NT2/D1 (cell line): Measurements from ENCODE around the gene PPIP5K2.

Source experiments
- DNase-seq: peaks from one replicate; pipeline ENCODE4 v3.0.0-alpha.2; 2011; ENCODE audit warnings: low read depth, low spot score
- H3K27me3 ChIP-seq: 2 replicates; pipeline ENCODE4 v1.6.0; 2011; ENCODE audit warnings: mild to moderate bottlenecking; ENCODE audit not compliant: insufficient read length, insufficient read depth
- H3K36me3 ChIP-seq: 2 replicates; pipeline ENCODE4 v1.6.1; 2011; ENCODE audit warnings: mild to moderate bottlenecking, low read length, mixed read lengths; ENCODE audit not compliant: insufficient read depth, insufficient read length
- H3K4me1 ChIP-seq: 2 replicates; pipeline ENCODE4 v1.5.1; 2011; ENCODE audit not compliant: insufficient read depth, insufficient read length
- H3K4me3 ChIP-seq: 2 replicates; pipeline ENCODE4 v1.5.1; 2011; ENCODE audit warnings: low read depth; ENCODE audit not compliant: insufficient read length
- H3K9ac ChIP-seq: 2 replicates; pipeline ENCODE4 v1.6.0; 2011; ENCODE audit warnings: low read depth; ENCODE audit not compliant: insufficient read length
- H3K9me3 ChIP-seq: 2 replicates; pipeline ENCODE4 v1.5.1; 2011; ENCODE audit warnings: mild to moderate bottlenecking, low read length; ENCODE audit not compliant: insufficient read depth
- SUZ12 ChIP-seq: IDR thresholded peaks from 2 replicates; pipeline ENCODE4 v1.6.1; 2011; ENCODE audit not compliant: insufficient read length, insufficient read depth; ENCODE audit errors: extremely low read depth
- YY1 ChIP-seq: IDR thresholded peaks from 2 replicates; pipeline ENCODE4 v1.6.1; 2011; ENCODE audit not compliant: insufficient read length, insufficient read depth
- ZNF274 ChIP-seq: IDR thresholded peaks from 2 replicates; pipeline ENCODE4 v1.6.1; 2011; ENCODE audit warnings: mild to moderate bottlenecking, low read depth, low read length

The PPIP5K2 gene

GRCh38 chr5:103228588-103228987 is 108.5 kb downstream of the PPIP5K2 start:
- Histone ChIP-seq H3K36me3 (no peaks in the 10 kb centered on the region), H3K4me3 (no peak overlapping the region)
- DNase-seq: no peak

GRCh38 chr5:103232393-103232999 is 112.4 kb downstream of the PPIP5K2 start:
- no peak overlapping the region for H3K9ac ChIP-seq
- H3K9me3 ChIP-seq: no peaks in the 10 kb centered on the region
- DNase-seq: no peak
- H3K27me3 ChIP-seq: no peaks in the 10 kb centered on the region
- no peak for TF ChIP-seq ZNF274
- no peak for TF ChIP-seq YY1
- H3K36me3 ChIP-seq: no peaks in the 10 kb centered on the region
- H3K4me1 ChIP-seq: no peaks in the 10 kb centered on the region
- H3K4me3 ChIP-seq: no peak overlapping the region

More at GRCh38 chr5:103228588-103228987, 108.5 kb downstream of the PPIP5K2 start:
- Histone ChIP-seq H3K9me3 (no peaks in the 10 kb centered on the region), H3K9ac (no peak overlapping the region), H3K27me3 (no peaks in the 10 kb centered on the region), H3K4me1 (peaks cover 2% of the 10 kb centered on the region)
- TF ChIP-seq YY1: no peak
- TF ChIP-seq SUZ12: no peak
- no peak for TF ChIP-seq ZNF274

DNA sequence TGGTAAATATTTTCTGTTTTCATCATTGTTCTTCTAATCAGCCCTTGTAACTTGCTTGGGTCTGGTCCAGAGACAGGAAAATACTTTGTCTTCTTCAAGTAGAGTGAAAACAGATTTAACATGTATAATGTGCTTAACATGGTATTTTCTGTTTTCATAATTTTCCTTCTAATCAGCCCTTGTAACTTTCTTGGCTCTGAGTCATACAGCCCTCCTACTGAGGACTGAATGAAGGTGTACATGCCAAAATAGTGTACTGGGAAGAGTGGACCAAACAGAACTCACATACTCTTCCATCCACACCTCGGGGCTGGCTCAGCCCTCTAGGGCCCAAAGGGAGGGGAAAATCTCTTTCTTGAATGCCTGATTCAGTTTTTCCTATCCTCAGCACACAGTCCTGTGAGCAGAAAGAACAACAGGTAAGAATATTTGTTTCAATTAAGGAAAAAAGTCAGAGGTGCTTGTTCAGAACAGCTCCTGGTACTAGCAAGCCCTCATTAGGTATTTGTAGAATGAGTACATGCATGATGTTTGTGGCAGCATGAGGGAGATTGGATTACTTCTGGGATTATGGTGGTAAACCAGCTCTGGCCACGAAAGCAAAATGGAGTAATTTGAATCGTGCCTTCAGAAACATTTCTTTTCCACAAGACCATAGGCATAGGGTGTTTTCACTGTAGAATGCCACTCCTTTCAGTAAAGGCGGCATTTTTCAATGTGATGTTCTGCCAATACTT is 114.3 kb downstream of the PPIP5K2 start:
- TF ChIP-seq SUZ12 (no peak), ZNF274 (no peak), YY1 (no peak)
- Histone ChIP-seq H3K36me3 (no peaks in the 10 kb centered on the region), H3K4me1 (no peaks in the 10 kb centered on the region), H3K27me3 (no peaks in the 10 kb centered on the region), H3K9me3 (no peaks in the 10 kb centered on the region; the same call in 1 of the 2 replicates), H3K9ac (no peak overlapping the region), H3K4me3 (no peak overlapping the region)
- no peak for DNase-seq

DNA sequence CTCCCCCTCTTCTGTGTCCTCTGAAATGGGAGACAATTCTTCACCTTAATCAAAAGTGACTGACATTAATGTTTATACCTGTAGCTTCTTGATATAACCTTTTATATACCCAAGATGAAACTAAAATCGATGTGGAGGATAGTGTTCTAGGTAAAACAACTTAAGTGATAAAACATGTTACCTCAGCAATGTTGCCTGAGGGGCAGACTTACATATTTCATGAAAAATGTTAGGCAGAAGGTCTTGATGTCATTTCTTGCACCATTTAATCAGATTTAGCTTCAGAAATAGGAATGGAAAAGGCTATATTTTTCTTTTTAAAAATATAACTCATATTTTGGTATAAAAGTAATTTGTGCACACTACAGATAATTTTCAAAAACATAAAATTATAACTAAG is 115.8 kb downstream of the PPIP5K2 start:
- H3K36me3 ChIP-seq: no peaks in the 10 kb centered on the region
- H3K9me3 ChIP-seq: no peaks in the 10 kb centered on the region; the same call in 1 of the 2 replicates
- H3K27me3 ChIP-seq: no peaks in the 10 kb centered on the region
- no peak overlapping the region for H3K9ac ChIP-seq
- no peaks in the 10 kb centered on the region for H3K4me1 ChIP-seq
- no peak for DNase-seq
- TF ChIP-seq ZNF274 (no peak), YY1 (no peak), SUZ12 (no peak)
- no peak overlapping the region for H3K4me3 ChIP-seq

- Histone ChIP-seq H3K36me3 (no peaks in the 10 kb centered on the region), H3K9ac (no peak overlapping the region), H3K9me3 (no peaks in the 10 kb centered on the region; the same call in 1 of the 2 replicates), H3K27me3 (no peaks in the 10 kb centered on the region), H3K4me3 (no peak overlapping the region), H3K4me1 (no peaks in the 10 kb centered on the region)
- no peak for TF ChIP-seq SUZ12
- no peak for TF ChIP-seq ZNF274
- no peak for TF ChIP-seq YY1
- DNase-seq: no peak
Observed at GRCh38 chr5:103237778-103238177, 117.7 kb downstream of the PPIP5K2 start.

DNA sequence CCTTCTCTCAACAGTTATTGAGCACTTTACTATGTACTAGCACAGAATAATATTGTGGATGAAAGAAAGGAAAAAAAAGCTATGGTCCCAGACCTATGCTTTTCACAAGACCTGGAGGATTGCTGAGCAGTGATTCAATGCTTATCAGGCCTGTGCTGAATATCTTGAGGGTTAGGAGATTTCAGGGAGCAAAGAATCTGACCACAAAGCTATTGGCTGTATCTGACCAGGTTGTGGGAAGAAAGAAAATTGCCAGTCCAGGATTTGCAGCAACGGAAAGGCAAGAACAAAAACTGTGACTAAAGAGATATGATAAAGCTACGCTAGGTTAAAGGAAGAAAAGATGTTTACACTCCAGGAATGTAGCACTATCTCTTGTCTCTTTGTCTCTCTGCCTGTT is 123.6 kb downstream of the PPIP5K2 start:
- Histone ChIP-seq H3K4me3 (no peak overlapping the region), H3K9me3 (no peaks in the 10 kb centered on the region; the same call in 1 of the 2 replicates), H3K36me3 (no peaks in the 10 kb centered on the region), H3K27me3 (no peaks in the 10 kb centered on the region), H3K9ac (no peak overlapping the region), H3K4me1 (no peaks in the 10 kb centered on the region)
- no peak for DNase-seq
- TF ChIP-seq SUZ12 (no peak), YY1 (no peak), ZNF274 (no peak)

DNA sequence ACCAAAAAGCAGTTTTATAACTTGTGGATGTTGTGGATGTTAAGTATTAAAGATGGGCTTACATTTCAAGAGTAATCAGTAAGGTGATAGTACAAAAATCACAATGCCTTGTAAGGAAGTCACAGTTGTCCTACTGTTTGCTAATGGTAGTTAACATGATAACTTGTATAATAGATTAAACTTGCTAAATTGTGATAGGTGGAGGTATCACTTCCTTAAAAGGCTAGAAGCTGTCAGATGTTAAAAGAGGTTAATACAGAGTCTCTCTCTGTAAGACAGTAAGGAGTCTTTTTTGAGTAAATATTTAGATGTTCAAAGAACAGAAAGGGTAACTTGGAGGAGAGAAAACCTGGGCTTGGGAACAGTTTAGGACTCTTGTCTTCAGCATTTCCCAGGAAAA is 124.3 kb downstream of the PPIP5K2 start:
- no peaks in the 10 kb centered on the region for H3K4me1 ChIP-seq
- no peaks in the 10 kb centered on the region; the same call in 1 of the 2 replicates for H3K9me3 ChIP-seq
- H3K9ac ChIP-seq: no peak overlapping the region
- no peak for DNase-seq
- H3K36me3 ChIP-seq: no peaks in the 10 kb centered on the region
- no peak overlapping the region for H3K4me3 ChIP-seq
- TF ChIP-seq YY1: no peak
- TF ChIP-seq ZNF274: no peak
- TF ChIP-seq SUZ12: no peak
- H3K27me3 ChIP-seq: no peaks in the 10 kb centered on the region
